H54 (cell line): Measurements from ENCODE around the gene ERI3.
A peak's percentile ranks its signal among the peaks of the same experiment; 100 is the strongest.

ENCODE experiments used
- DNase-seq: peaks from one replicate; pipeline ENCODE4 v3.0.0; 2011; ENCODE audit warnings: low spot score, mixed read lengths; ENCODE audit not compliant: insufficient read length
- FAIRE-seq: peaks from 3 replicates; lab custom pipeline; 2011; peaks lifted over from hg19 to GRCh38; lab: Jason Lieb, UNC
- POLR2A ChIP-seq: IDR thresholded peaks from 2 replicates; pipeline ENCODE4 v1.6.1; 2011; ENCODE audit warnings: low read depth, mild to moderate bottlenecking, low read length

Gene ERI3

DNA sequence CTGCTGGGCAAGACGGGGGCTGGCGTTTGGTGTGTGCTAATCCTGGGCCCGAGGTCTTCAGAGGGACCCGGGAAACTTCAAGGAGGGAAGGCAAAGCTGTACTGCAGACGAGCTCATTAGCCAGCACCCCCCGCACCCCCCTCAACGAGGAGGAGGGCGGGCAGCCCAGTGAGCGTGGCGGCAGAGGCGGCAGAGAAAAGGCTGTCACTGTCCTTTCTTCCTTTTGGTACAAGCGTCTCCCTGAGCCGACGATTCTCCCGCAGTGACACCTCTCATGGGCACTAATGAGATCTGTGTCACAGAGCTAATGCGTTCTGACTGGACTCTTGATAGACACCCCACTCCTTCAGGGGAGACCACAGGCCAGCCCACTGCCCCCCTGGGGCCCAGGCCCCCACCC, 112.3 kb downstream of the ERI3 start:
- FAIRE-seq (no peak), DNase-seq (no peak)
- TF ChIP-seq POLR2A, result no peak

DNA sequence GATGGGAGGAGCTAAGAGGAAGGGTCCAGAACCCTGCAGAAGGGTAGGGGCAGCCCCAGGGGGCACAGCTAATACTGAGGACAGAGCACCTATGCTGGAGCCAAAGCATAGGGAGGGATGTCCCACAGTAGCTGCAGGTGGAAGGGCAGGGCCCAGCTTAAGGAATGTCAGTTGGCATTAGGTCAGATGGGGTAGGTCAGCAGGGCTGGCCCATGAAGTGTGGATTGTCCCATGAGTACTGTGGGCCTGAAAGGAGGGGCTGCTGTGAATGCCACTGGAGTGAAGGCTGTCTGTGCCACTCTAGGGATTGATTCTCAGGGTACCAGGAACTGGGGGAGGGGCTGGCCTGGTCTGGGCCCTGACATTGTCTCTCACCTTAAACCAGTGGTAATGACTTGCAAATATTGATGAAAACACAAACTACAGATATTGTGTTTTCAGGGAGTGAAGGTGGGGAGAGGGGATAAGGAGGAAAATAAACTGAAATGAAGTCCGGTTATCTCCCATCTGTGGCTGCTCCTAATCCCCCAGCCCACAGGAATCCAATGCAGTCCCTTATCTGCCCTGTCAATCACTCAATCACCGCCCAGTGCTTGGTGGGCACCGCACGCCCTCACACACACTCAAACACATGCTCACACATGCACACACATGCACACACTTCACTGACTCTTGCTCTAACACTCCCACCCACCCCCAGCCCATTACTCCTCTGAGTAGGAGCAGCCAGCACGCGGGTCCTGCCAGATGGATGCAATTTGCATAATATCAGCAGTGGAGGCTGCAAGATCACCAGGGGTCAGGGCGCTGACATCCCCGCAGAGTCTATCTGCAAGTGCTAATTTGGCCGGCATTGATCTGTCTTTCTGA, 114.0 kb downstream of the ERI3 start:
- no peak for TF ChIP-seq POLR2A
- DNase-seq (peak; percentile 40), FAIRE-seq (no peak)

GRCh38 chr1:44239961-44240371, 115.1 kb downstream of the ERI3 start:
- FAIRE-seq (no peak), DNase-seq (no peak)
- TF ChIP-seq POLR2A, result no peak

- no peak for TF ChIP-seq POLR2A
- peak; percentile 77 for DNase-seq
- FAIRE-seq, result peak; percentile 55
Measured at GRCh38 chr1:44239331-44239960, 115.6 kb downstream of the ERI3 start.

- no peak for FAIRE-seq
Measured at GRCh38 chr1:44238660-44239059, 116.4 kb downstream of the ERI3 start.

GRCh38 chr1:44237721-44238457, 117.2 kb downstream of the ERI3 start:
- no peak for FAIRE-seq

More at GRCh38 chr1:44238660-44239059, 116.4 kb downstream of the ERI3 start:
- TF ChIP-seq POLR2A, result no peak
- no peak for DNase-seq

DNA sequence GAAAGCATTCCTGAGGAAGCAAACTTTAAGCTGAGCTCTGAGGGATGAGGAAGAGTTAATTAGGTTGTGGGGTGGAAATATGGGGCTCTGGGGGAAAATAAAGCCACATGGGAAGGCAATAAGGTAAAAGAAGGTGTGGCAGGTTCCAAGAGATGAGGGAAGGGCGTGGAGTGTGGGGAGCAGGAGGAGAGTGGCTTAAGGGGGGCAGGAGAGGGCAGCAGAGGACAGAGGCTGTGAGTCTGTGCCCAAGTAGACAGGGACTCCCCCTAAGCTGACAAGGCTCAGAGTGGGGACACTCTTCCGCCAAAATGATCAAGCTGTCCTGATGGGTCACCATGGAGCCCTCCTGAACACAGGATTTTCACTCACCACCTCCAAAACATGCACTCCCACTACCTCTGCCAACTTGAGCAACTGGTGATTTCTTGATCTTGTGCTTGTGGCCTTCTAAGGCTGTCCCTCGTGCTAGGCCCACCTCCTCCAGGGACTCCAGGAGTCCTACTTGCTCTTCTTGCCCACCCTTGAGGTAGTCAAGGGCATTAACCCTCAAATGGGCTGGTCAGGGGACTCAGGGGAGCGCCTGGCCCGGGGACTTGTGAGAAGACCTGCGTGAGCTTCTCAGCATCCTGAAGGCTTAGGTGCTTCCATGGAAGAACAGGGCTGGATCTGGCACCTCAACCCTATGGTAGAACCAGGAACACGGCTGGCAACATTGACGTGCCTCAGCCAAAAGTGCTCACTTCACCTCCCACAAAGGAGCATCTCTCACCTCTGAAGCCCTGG, 118.4 kb downstream of the ERI3 start:
- FAIRE-seq (no peak), DNase-seq (no peak)

More at GRCh38 chr1:44237721-44238457, 117.2 kb downstream of the ERI3 start:
- DNase-seq, result no peak
- TF ChIP-seq POLR2A, result no peak

DNA sequence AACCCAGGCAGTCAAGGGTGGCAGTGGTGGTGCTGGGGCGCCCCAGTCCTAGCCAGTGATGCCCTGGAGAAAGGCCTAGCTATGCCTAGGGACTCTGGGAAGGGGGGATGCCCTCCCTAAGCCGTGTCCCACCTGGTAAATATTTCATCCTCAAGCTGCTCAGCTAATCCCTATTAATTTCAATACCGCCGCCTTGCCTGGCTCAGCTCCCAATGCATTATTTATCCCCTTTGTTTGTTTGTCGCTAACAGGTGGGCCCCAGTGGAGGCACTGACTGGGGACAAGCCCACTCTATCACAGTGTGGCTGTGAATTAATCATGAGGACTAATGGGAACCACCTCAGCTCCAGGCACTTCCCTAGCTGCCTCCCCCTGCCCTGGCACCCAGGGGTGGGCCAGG, 119.2 kb downstream of the ERI3 start:
- DNase-seq (no peak), FAIRE-seq (no peak)
- TF ChIP-seq POLR2A, result no peak

More for the DNA sequence above, 118.4 kb downstream of the ERI3 start:
- TF ChIP-seq POLR2A, result no peak

DNA sequence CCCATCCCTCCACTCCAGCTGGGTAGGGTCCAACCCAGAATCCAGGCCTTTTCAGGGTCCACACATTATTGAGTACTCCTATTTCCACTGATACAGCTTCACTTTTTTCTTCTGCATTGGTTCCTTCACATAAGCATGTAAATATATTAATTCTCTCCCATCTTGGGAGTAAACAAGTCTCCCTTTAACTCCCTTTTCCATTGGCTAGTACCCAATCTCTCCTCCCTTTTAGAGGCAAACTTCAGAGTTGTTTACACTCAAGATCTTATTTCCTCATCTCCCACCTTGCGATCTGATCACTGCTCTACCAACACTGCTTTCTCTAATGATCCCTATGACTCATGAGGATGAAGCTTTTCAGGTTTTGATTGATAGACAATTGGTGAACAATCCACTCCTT, 121.5 kb downstream of the ERI3 start:
- TF ChIP-seq POLR2A, result no peak
- no peak for FAIRE-seq
- no peak for DNase-seq

DNA sequence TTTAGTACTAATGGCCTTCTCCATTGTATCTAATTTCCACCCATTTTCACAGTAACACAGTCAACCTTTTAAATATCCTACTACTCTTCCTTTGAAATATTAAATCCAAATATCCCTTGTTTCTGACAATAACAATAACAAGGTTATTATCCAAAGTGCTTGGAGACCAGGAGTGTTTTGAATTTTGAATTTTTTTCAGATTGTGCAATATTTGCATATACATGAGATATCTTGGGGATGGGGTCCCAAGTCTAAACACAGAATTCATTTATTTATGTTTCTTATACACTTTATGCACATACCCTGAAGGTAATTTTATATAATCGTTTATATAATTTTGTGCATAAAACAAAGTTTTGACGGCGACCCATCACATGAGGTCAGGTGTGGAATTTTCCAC, 124.3 kb downstream of the ERI3 start:
- no peak for TF ChIP-seq POLR2A
- DNase-seq, result no peak
- no peak for FAIRE-seq

- no peak for TF ChIP-seq POLR2A
- DNase-seq (no peak), FAIRE-seq (no peak)
Measured at GRCh38 chr1:44229435-44230167, 125.5 kb downstream of the ERI3 start.

DNA sequence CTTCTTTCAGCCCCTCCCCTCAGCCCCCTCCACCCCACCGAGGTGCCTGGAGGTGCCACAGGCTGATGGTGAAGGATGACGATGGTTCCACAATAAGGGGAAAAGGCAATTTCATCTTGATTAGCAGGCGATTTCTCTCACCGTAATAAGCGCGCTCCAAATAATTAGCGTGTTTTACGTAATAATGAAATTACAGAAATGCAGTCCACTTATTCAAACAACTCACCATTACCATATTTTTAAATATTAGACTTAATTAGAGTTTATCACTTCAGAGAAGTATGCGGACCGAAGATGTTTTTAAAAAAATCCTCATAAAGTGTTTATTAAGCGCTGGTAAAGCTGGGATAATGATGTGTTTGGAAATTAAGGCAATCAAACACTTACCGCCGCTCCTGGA, 126.8 kb downstream of the ERI3 start:
- TF ChIP-seq POLR2A, result no peak
- no peak for FAIRE-seq
- DNase-seq, result no peak

DNA sequence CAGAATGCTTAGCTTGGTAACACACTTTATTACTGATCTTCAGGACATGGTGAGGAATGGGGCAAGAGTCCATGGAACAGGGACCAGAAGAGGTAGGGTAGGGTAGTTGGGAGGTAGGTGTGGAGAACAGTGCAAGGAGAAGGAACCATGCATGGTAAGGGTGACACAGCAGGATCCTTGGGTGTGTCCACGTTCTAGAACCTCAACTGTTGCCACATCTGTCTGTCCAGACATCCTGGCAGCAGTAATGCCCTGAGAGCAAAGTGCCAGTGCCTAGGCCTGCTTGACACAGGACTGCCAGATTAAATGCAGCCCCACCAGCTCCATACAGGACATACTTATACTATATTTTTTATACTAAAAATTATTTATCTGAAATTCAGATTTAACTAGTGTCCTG, 127.8 kb downstream of the ERI3 start:
- DNase-seq (no peak), FAIRE-seq (no peak)
- no peak for TF ChIP-seq POLR2A
